Activated CD4-positive, alpha-beta memory T cell treated with anti-CD3 and anti-CD28 coated beads for 36 hours (primary cell): Measurements from ENCODE around the gene CYB5A. TPM values are rescaled to one million over a fixed set of nuclear protein-coding genes. Genes with fewer than 3 reads are reported as not detected.

ENCODE experiments used
- CTCF ChIA-PET: fragments of 350-600 bp; sonication (Branson Sonifier 250); formaldehyde crosslinking; loops from one replicate; lab custom pipeline; 2021; ENCODE audit warnings: antibody characterized with exemption, inconsistent platforms; lab: Charles Lee
- POLR2A ChIA-PET: fragments of 350-600 bp; sonication (Branson Sonifier 250); formaldehyde crosslinking; loops from one replicate; lab custom pipeline; 2021; ENCODE audit warnings: antibody characterized with exemption; lab: Charles Lee
- DNase-seq: peaks from one replicate; pipeline ENCODE4 v3.0.0-alpha.2; 2020
- H3K27ac Mint-ChIP-seq: one replicate; pipeline ENCODE4 v1.8.0; 2021; ENCODE audit warnings: mixed read lengths
- H3K27me3 Mint-ChIP-seq: one replicate; pipeline ENCODE4 v1.8.0; 2021; ENCODE audit warnings: mixed read lengths
- H3K36me3 Mint-ChIP-seq: one replicate; pipeline ENCODE4 v1.8.0; 2021; ENCODE audit warnings: mixed read lengths
- H3K4me1 Mint-ChIP-seq: one replicate; pipeline ENCODE4 v1.8.0; 2021; ENCODE audit warnings: low read depth, mixed read lengths
- H3K4me3 Mint-ChIP-seq: one replicate; pipeline ENCODE4 v1.8.0; 2021; ENCODE audit warnings: mild to moderate bottlenecking, mixed read lengths
- H3K9me3 Mint-ChIP-seq: one replicate; pipeline ENCODE4 v1.8.0; 2021; ENCODE audit warnings: mixed read lengths
- intact Hi-C: fragments of 100-400 bp; cut with micrococcal nuclease; formaldehyde crosslinking; loops from one replicate; pipeline ENCODE4 v1.15.1; 2023
- total RNA-seq, 2 experiments: library from RNA; stranded (reverse); gene quantifications; one replicate each; pipeline ENCODE4 v1.2.3, GENCODE V29; 2021

Gene CYB5A
- total RNA-seq, 2 experiments from 2014 or later: 64.4 to 65.2 TPM

DNA sequence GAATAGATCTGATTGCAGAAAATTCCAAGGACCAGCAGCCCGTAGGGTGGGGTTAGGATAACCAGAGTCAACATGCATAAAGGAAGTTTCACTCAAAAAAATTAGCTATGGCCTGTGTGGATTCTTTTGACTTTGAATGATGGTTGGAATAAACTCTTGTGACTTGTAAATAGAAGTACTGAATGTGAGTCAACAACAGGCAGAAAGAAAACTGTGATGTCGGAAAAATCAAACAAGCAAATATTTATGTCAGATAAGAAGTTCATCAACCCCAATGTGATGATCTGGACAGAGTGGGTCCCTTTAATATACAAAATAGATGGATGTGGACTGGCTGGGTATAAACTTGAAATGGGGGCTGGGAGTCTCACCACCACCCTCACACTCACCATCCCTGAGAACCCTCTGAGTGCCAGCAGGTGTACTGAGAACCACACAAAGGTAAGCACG, 75.1 kb downstream of the CYB5A start:
- H3K36me3 Mint-ChIP-seq: no peaks in the 10 kb centered on the region
- H3K4me3 Mint-ChIP-seq: no peak overlapping the region
- no peaks in the 10 kb centered on the region for H3K4me1 Mint-ChIP-seq
- H3K9me3 Mint-ChIP-seq: no peaks in the 10 kb centered on the region
- intact Hi-C loops: no loop called here
- DNase-seq: no peak
- POLR2A ChIA-PET: no interaction called here
- peaks cover 9% of the 10 kb centered on the region for H3K27me3 Mint-ChIP-seq
- H3K27ac Mint-ChIP-seq: no peak overlapping the region
- CTCF ChIA-PET: no interaction called here

DNA sequence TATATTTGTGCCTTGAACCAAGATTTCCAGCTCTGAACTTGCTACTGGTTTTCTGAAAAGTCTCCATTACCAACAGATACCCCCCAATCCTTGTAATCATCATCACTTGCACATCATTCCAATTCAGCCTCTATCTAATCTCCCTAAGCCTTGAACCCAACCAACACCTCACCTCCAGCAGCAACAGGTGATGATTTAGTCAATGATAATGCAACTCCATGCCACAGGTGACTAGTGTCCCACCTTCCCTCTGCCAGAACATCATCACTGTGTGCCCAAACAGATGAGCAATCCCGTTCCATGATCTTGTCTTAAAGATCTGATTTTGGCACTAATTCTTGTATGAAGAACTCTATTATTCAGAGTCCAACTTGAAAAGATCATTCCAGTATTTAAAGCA, 75.9 kb downstream of the CYB5A start:
- CTCF ChIA-PET: no interaction called here
- Mint-ChIP-seq H3K27me3 (peaks cover 9% of the 10 kb centered on the region), H3K4me3 (no peak overlapping the region), H3K27ac (no peak overlapping the region), H3K4me1 (no peaks in the 10 kb centered on the region), H3K9me3 (no peaks in the 10 kb centered on the region), H3K36me3 (no peaks in the 10 kb centered on the region)
- intact Hi-C loops: no loop called here
- POLR2A ChIA-PET: no interaction called here
- no peak for DNase-seq

- no peaks in the 10 kb centered on the region for H3K9me3 Mint-ChIP-seq
- DNase-seq: no peak
- ChIA-PET POLR2A (no interaction called here), CTCF (no interaction called here)
- H3K36me3 Mint-ChIP-seq: no peaks in the 10 kb centered on the region
- H3K4me1 Mint-ChIP-seq: no peaks in the 10 kb centered on the region
- no peak overlapping the region for H3K27ac Mint-ChIP-seq
- intact Hi-C loops: no loop called here
- no peak overlapping the region for H3K4me3 Mint-ChIP-seq
- peaks cover 11% of the 10 kb centered on the region for H3K27me3 Mint-ChIP-seq
Observed at GRCh38 chr18:74213429-74213828, 78.3 kb downstream of the CYB5A start.

- POLR2A ChIA-PET: no interaction called here
- Mint-ChIP-seq H3K4me1 (no peaks in the 10 kb centered on the region), H3K4me3 (no peak overlapping the region), H3K9me3 (no peaks in the 10 kb centered on the region), H3K36me3 (no peaks in the 10 kb centered on the region), H3K27ac (no peak overlapping the region), H3K27me3 (peaks cover 6% of the 10 kb centered on the region)
- DNase-seq: no peak
- CTCF ChIA-PET: no interaction called here
- intact Hi-C loops: no loop called here
Observed at GRCh38 chr18:74204526-74205152, 87.1 kb downstream of the CYB5A start.

- Mint-ChIP-seq H3K9me3 (no peaks in the 10 kb centered on the region), H3K4me3 (no peak overlapping the region), H3K27me3 (peaks cover 4% of the 10 kb centered on the region), H3K27ac (no peak overlapping the region), H3K36me3 (no peaks in the 10 kb centered on the region), H3K4me1 (no peaks in the 10 kb centered on the region)
- ChIA-PET POLR2A (no interaction called here), CTCF (no interaction called here)
- no peak for DNase-seq
- intact Hi-C loops: no loop called here
Observed at GRCh38 chr18:74203811-74204210, 88.0 kb downstream of the CYB5A start.

Other genes starting within 250 kb of the CYB5A start
- gene FBXO15, start 144.1 kb downstream of the CYB5A start, total RNA-seq: under 1 TPM; 0.67 to 0.75 TPM
- 10 to 100 TPM; 37.1 to 38.3 TPM for gene TIMM21, start 143.4 kb downstream of the CYB5A start, total RNA-seq
- gene C18orf63, start 23.9 kb upstream of the CYB5A start, total RNA-seq: not detected
- gene DIPK1C, start 165.3 kb upstream of the CYB5A start, total RNA-seq: not detected
- gene CNDP2, start 204.4 kb upstream of the CYB5A start, total RNA-seq: 100 to 1,000 TPM; 144 to 147 TPM
- not detected for gene CNDP1, start 242.5 kb upstream of the CYB5A start, total RNA-seq